Measurements from ENCODE around the gene CASP7. TPM values are rescaled to one million over a fixed set of nuclear protein-coding genes. Genes with fewer than 3 reads are reported as not detected.

Gene CASP7
- total RNA-seq, 1 donor from 2014 or later, result 13.8 TPM

- H3K27ac ChIP-seq, result no peak overlapping the region
- H3K4me1 ChIP-seq, result no peaks in the 10 kb centered on the region
- H3K4me3 ChIP-seq, result no peak overlapping the region
- H3K9me3 ChIP-seq, result no peaks in the 10 kb centered on the region
- no peak for DNase-seq (ENCODE audit: extremely low spot score in 2 of 2)
- H3K36me3 ChIP-seq, result no peaks in the 10 kb centered on the region
- TF ChIP-seq POLR2AphosphoS5 (IDR thresholded peaks at IDR 0.05; ENCODE audit: insufficient read depth in 1 of 2, low read depth in 1 of 2), result no peak
- TF ChIP-seq POLR2A (IDR thresholded peaks at IDR 0.05), result no peak
- no peak for TF ChIP-seq CTCF (IDR thresholded peaks at IDR 0.05)
- no peaks in the 10 kb centered on the region for H3K27me3 ChIP-seq
- intact Hi-C loops (cut with DNase I), result no loop called here
Measured at GRCh38 chr10:113656896-113657295, 22.8 kb upstream of the CASP7 start.

GRCh38 chr10:113657544-113657943, 22.2 kb upstream of the CASP7 start:
- H3K27me3 ChIP-seq, result no peaks in the 10 kb centered on the region
- no peaks in the 10 kb centered on the region for H3K4me1 ChIP-seq
- H3K27ac ChIP-seq, result no peak overlapping the region
- no peak overlapping the region for H3K4me3 ChIP-seq
- TF ChIP-seq POLR2AphosphoS5 (IDR thresholded peaks at IDR 0.05; ENCODE audit: insufficient read depth in 1 of 2, low read depth in 1 of 2) (no peak), POLR2A (IDR thresholded peaks at IDR 0.05) (no peak), CTCF (IDR thresholded peaks at IDR 0.05) (no peak)
- H3K9me3 ChIP-seq, result no peaks in the 10 kb centered on the region
- no peak for DNase-seq (ENCODE audit: extremely low spot score in 2 of 2)
- H3K36me3 ChIP-seq, result no peaks in the 10 kb centered on the region
- intact Hi-C loops (cut with DNase I), result no loop called here

- TF ChIP-seq POLR2AphosphoS5 (IDR thresholded peaks at IDR 0.05; ENCODE audit: insufficient read depth in 1 of 2, low read depth in 1 of 2), result no peak
- intact Hi-C loops (cut with DNase I), result no loop called here
Measured at GRCh38 chr10:113661332-113661731, 18.4 kb upstream of the CASP7 start.

GRCh38 chr10:113663142-113663541, 16.6 kb upstream of the CASP7 start:
- TF ChIP-seq POLR2AphosphoS5 (IDR thresholded peaks at IDR 0.05; ENCODE audit: insufficient read depth in 1 of 2, low read depth in 1 of 2) (no peak), CTCF (IDR thresholded peaks at IDR 0.05) (no peak), POLR2A (IDR thresholded peaks at IDR 0.05) (no peak)
- H3K27me3 ChIP-seq, result no peaks in the 10 kb centered on the region
- H3K9me3 ChIP-seq, result no peaks in the 10 kb centered on the region
- intact Hi-C loops (cut with DNase I), result no loop called here
- DNase-seq (ENCODE audit: extremely low spot score in 2 of 2), result no peak
- no peak overlapping the region for H3K27ac ChIP-seq
- H3K36me3 ChIP-seq, result no peaks in the 10 kb centered on the region
- H3K4me3 ChIP-seq, result no peak overlapping the region
- no peaks in the 10 kb centered on the region for H3K4me1 ChIP-seq

More at GRCh38 chr10:113661332-113661731, 18.4 kb upstream of the CASP7 start:
- no peak for DNase-seq (ENCODE audit: extremely low spot score in 2 of 2)
- Histone ChIP-seq H3K4me1 (no peaks in the 10 kb centered on the region), H3K27me3 (no peaks in the 10 kb centered on the region), H3K36me3 (no peaks in the 10 kb centered on the region), H3K9me3 (no peaks in the 10 kb centered on the region), H3K27ac (no peak overlapping the region), H3K4me3 (no peak overlapping the region)

- TF ChIP-seq POLR2AphosphoS5 (IDR thresholded peaks at IDR 0.05; ENCODE audit: insufficient read depth in 1 of 2, low read depth in 1 of 2) (no peak), POLR2A (IDR thresholded peaks at IDR 0.05) (no peak), CTCF (IDR thresholded peaks at IDR 0.05) (no peak)
- intact Hi-C loops (cut with DNase I), result no loop called here
- no peak for DNase-seq (ENCODE audit: extremely low spot score in 2 of 2)
- Histone ChIP-seq H3K4me3 (no peak within 1 kb of the TSS), H3K36me3 (no peaks in the 10 kb centered on the region), H3K4me1 (no peaks in the 10 kb centered on the region), H3K27ac (no peak within 1 kb of the TSS), H3K27me3 (no peaks in the 10 kb centered on the region), H3K9me3 (no peaks in the 10 kb centered on the region)
Measured at GRCh38 chr10:113663908-113664307, 15.8 kb upstream of the CASP7 start, which contains the start of gene NRAP. Gene NRAP, minus strand, starts transcription at chr10:113664041. Its CDS starts 159 bp downstream, at chr10:113663882.
